Activated naive CD8-positive, alpha-beta T cell (primary cell): Measurements from ENCODE around the gene MND1.
"Not testable (repeated sequence)": the region's sequence is repeated elsewhere in the genome, so short reads cannot be mapped to it uniquely, and the experiment has no call there.

Experiments
- H3K27ac Mint-ChIP-seq: one replicate; pipeline ENCODE4 v1.8.0; 2021; ENCODE audit warnings: mixed read lengths
- H3K27me3 Mint-ChIP-seq: one replicate; pipeline ENCODE4 v1.8.0; 2021; ENCODE audit warnings: mixed read lengths
- H3K36me3 Mint-ChIP-seq: one replicate; pipeline ENCODE4 v1.8.0; 2021; ENCODE audit warnings: mixed read lengths
- H3K4me1 Mint-ChIP-seq: one replicate; pipeline ENCODE4 v1.8.0; 2021; ENCODE audit warnings: low read depth, mixed read lengths
- H3K4me3 Mint-ChIP-seq: one replicate; pipeline ENCODE4 v1.8.0; 2021; ENCODE audit warnings: mild to moderate bottlenecking, mixed read lengths
- H3K9me3 Mint-ChIP-seq: one replicate; pipeline ENCODE4 v1.8.0; 2021; ENCODE audit warnings: low read depth, mixed read lengths

MND1 gene

GRCh38 chr4:153432965-153433753 is 88.7 kb downstream of the MND1 start:
- Mint-ChIP-seq H3K27ac (peak overlapping the region; percentile 95), H3K36me3 (no peaks in the 10 kb centered on the region), H3K27me3 (no peaks in the 10 kb centered on the region), H3K9me3 (no peaks in the 10 kb centered on the region), H3K4me3 (peak overlapping the region; percentile 88), H3K4me1 (peaks cover 66% of the 10 kb centered on the region)

DNA sequence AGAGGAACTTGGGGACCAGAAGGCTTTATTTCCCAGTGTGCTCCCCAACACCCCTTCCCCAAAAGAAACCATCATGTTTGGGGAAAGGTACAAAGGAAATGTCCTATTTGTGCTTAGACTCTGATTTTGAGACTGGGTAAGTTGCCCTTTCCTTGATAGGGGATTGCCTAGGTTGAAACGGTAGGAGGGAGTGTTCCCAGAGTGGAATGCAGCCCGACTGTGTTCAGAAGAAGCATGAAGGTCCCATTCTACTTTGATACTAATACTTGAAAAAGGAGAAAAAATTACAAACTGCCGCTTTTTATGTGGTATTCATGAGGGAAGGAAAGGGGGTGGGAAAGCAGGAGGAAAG is 89.2 kb downstream of the MND1 start:
- no peaks in the 10 kb centered on the region for H3K9me3 Mint-ChIP-seq
- peak overlapping the region; percentile 88 for H3K4me3 Mint-ChIP-seq
- no peaks in the 10 kb centered on the region for H3K27me3 Mint-ChIP-seq
- peaks cover 66% of the 10 kb centered on the region for H3K4me1 Mint-ChIP-seq
- H3K27ac Mint-ChIP-seq = peak overlapping the region; percentile 95
- no peaks in the 10 kb centered on the region for H3K36me3 Mint-ChIP-seq

DNA sequence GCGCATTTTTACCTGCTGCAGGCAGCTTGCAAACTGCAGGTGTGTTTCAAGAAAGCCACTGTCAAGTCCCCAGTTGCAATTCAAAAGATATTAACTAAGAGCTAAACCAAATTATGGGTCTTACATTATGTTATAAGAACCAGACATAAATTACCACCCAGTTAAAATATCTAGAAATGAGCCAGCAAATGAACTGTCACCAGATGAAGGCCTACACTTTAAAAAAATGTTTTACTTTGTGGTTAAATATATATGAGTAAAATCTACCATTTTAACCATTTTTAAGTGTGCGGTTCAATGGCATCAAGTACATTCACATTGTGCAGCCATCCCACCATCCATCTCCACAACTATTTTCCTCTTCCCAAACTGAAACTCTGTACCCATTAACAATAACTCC is 89.7 kb downstream of the MND1 start:
- Mint-ChIP-seq H3K4me3 (peak overlapping the region; percentile 88), H3K27ac (peak overlapping the region; percentile 95), H3K9me3 (no peaks in the 10 kb centered on the region), H3K36me3 (no peaks in the 10 kb centered on the region), H3K27me3 (no peaks in the 10 kb centered on the region), H3K4me1 (peaks cover 66% of the 10 kb centered on the region)

- Mint-ChIP-seq H3K36me3 (no peaks in the 10 kb centered on the region), H3K4me1 (peaks cover 48% of the 10 kb centered on the region), H3K4me3 (peak overlapping the region; percentile 79), H3K9me3 (no peaks in the 10 kb centered on the region), H3K27ac (peak overlapping the region; percentile 91), H3K27me3 (no peaks in the 10 kb centered on the region)
These were observed 94.6 kb downstream of the MND1 start for GRCh38 chr4:153438916-153439756.

- no peaks in the 10 kb centered on the region for H3K27me3 Mint-ChIP-seq
- peaks cover 43% of the 10 kb centered on the region for H3K4me1 Mint-ChIP-seq
- no peaks in the 10 kb centered on the region for H3K36me3 Mint-ChIP-seq
- H3K4me3 Mint-ChIP-seq = peak overlapping the region; percentile 79
- H3K9me3 Mint-ChIP-seq = no peaks in the 10 kb centered on the region
- peak overlapping the region; percentile 34 for H3K27ac Mint-ChIP-seq
These were observed 95.3 kb downstream of the MND1 start for GRCh38 chr4:153439831-153440230.

DNA sequence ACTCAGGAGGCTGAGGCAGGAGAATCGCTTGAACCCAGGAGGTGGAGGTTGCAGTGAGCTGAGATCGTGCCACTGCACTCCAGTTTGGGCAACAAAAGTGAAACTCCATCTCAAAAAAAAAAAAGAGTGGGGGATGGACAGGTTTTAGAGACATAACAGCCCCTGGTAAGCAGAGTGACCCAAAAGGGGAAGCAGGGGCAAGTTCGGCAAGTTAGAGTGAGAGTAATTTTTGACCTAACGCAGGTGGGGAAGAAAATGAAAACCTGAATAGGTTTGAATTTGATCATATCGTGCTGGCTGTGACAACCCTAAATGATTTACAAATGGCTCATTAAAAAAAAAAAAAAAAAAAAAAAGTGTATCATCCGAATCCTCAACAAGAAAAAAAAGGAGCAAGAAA is 96.0 kb downstream of the MND1 start:
- peaks cover 43% of the 10 kb centered on the region for H3K4me1 Mint-ChIP-seq
- no peaks in the 10 kb centered on the region for H3K9me3 Mint-ChIP-seq
- no peaks in the 10 kb centered on the region for H3K36me3 Mint-ChIP-seq
- peak overlapping the region; percentile 71 for H3K4me3 Mint-ChIP-seq
- H3K27me3 Mint-ChIP-seq = no peaks in the 10 kb centered on the region
- H3K27ac Mint-ChIP-seq = no peak overlapping the region

DNA sequence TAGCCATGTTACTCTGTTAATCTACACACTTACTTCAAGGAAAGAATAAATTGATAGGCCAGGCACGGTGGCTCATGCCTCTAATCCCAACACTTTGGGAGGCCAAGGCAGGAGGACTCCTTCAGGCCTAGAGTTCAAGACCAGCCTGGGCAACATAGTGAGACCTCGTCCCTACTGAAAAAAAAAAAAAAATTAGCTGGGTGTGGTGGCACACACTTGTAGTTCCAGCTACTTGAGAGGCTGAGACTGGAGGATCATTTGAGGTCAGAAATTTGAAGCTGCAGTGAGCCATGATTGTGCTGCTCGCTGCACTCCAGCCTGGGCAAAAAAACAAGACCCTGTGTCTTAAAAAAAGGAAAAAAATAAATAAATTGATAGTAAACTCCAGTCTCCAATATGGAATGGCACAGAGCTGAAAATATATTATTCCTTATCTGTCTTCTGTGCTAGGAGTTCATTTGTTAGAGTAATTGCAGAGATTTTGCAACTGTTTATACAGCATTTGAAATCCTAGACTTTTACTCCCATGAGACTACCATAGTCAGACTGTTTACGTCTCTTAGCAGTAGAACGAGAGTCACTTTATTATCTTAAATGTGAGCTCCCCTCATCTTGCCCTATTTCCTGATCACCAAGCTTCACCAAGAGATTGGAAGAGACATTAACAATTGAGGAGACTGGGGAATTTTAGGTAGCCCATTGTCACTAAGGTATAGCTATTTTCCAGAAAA is 102.9 kb downstream of the MND1 start:
- no peaks in the 10 kb centered on the region for H3K27me3 Mint-ChIP-seq
- peak overlapping the region; percentile 29 for H3K27ac Mint-ChIP-seq
- H3K4me1 Mint-ChIP-seq = peaks cover 24% of the 10 kb centered on the region
- no peaks in the 10 kb centered on the region for H3K36me3 Mint-ChIP-seq
- H3K9me3 Mint-ChIP-seq = no peaks in the 10 kb centered on the region
- H3K4me3 Mint-ChIP-seq = no peak overlapping the region

GRCh38 chr4:153448003-153448731 is 103.7 kb downstream of the MND1 start:
- no peak overlapping the region for H3K4me3 Mint-ChIP-seq
- H3K36me3 Mint-ChIP-seq = no peaks in the 10 kb centered on the region
- H3K27me3 Mint-ChIP-seq = no peaks in the 10 kb centered on the region
- no peak overlapping the region for H3K27ac Mint-ChIP-seq
- peaks cover 23% of the 10 kb centered on the region for H3K4me1 Mint-ChIP-seq
- no peaks in the 10 kb centered on the region for H3K9me3 Mint-ChIP-seq

GRCh38 chr4:153449338-153449737 is 104.8 kb downstream of the MND1 start:
- Mint-ChIP-seq H3K27ac (no peak overlapping the region), H3K4me3 (no peak overlapping the region), H3K9me3 (no peaks in the 10 kb centered on the region), H3K36me3 (no peaks in the 10 kb centered on the region), H3K27me3 (no peaks in the 10 kb centered on the region), H3K4me1 (peaks cover 20% of the 10 kb centered on the region)

- H3K36me3 Mint-ChIP-seq = no peaks in the 10 kb centered on the region
- peak overlapping the region; percentile 60 for H3K4me3 Mint-ChIP-seq
- no peaks in the 10 kb centered on the region for H3K9me3 Mint-ChIP-seq
- peaks cover 20% of the 10 kb centered on the region for H3K4me1 Mint-ChIP-seq
- H3K27me3 Mint-ChIP-seq = no peaks in the 10 kb centered on the region
- H3K27ac Mint-ChIP-seq = peak overlapping the region; percentile 93
These were observed 106.0 kb downstream of the MND1 start for GRCh38 chr4:153450544-153450917.

DNA sequence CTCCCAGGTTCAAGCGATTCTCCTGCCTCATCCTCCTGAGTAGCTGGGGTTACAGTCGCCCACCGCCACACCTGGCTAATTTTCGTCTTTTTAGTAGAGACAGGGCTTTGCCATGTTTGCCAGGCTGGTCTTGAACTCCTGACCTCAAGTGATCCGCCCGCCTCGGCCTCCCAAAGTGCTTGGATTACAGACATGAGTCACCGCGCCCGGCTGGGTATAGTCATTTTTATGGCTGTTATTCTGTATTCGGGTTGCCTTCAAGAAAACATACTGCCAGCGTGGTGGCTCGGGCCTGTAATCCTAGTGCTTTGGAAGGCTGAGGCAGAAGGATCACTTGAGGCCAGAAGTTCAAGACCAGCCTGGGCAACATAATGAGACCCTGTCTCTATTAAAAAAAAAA is 106.7 kb downstream of the MND1 start:
- not testable (repeated sequence) for H3K9me3 Mint-ChIP-seq, H3K27ac Mint-ChIP-seq, H3K27me3 Mint-ChIP-seq, H3K36me3 Mint-ChIP-seq, H3K4me3 Mint-ChIP-seq
- peaks cover 20% of the 10 kb centered on the region for H3K4me1 Mint-ChIP-seq

GRCh38 chr4:153451911-153452657 is 107.6 kb downstream of the MND1 start:
- peaks cover 20% of the 10 kb centered on the region for H3K4me1 Mint-ChIP-seq
- H3K4me3 Mint-ChIP-seq = no peak overlapping the region
- no peaks in the 10 kb centered on the region for H3K27me3 Mint-ChIP-seq
- no peaks in the 10 kb centered on the region for H3K36me3 Mint-ChIP-seq
- no peaks in the 10 kb centered on the region for H3K9me3 Mint-ChIP-seq
- peak overlapping the region; percentile 72 for H3K27ac Mint-ChIP-seq

- Mint-ChIP-seq H3K9me3 (no peaks in the 10 kb centered on the region), H3K27me3 (no peaks in the 10 kb centered on the region), H3K27ac (no peak overlapping the region), H3K36me3 (no peaks in the 10 kb centered on the region), H3K4me3 (no peak overlapping the region), H3K4me1 (peaks cover 20% of the 10 kb centered on the region)
These were observed 108.3 kb downstream of the MND1 start for GRCh38 chr4:153452658-153453378.
